NCI-H187 (cell line): ENCODE measurements around the gene CNGB1.
"Not testable (repeated sequence)": the region's sequence is repeated elsewhere in the genome, so short reads cannot be mapped to it uniquely, and the experiment has no call there.

Source experiments
- DNase-seq, 2 experiments: peaks; one replicate each; lab custom pipeline; 2025; lab: John Stamatoyannopoulos, UW

CNGB1 gene

GRCh38 chr16:57904101-57904500, 66.8 kb downstream of the CNGB1 start:
- no peak for DNase-seq

GRCh38 chr16:57903656-57904055, 67.3 kb downstream of the CNGB1 start:
- no peak for DNase-seq

- DNase-seq = no peak
These were observed 69.4 kb downstream of the CNGB1 start for GRCh38 chr16:57901480-57902069.

- DNase-seq = no peak
These were observed 70.0 kb downstream of the CNGB1 start for GRCh38 chr16:57900796-57901479.

- DNase-seq = peak in 1 of 2 experiments; percentile 1
These were observed 70.9 kb downstream of the CNGB1 start for GRCh38 chr16:57899771-57900661.

- DNase-seq = no peak
These were observed 72.0 kb downstream of the CNGB1 start for GRCh38 chr16:57898961-57899360.

- DNase-seq = no peak
These were observed 72.9 kb downstream of the CNGB1 start for GRCh38 chr16:57897996-57898395.

GRCh38 chr16:57897053-57897784, 73.7 kb downstream of the CNGB1 start:
- DNase-seq = no peak

- DNase-seq = not testable (repeated sequence)
These were observed 75.8 kb downstream of the CNGB1 start for GRCh38 chr16:57895081-57895547.

GRCh38 chr16:57894390-57895080, 76.4 kb downstream of the CNGB1 start:
- no peak for DNase-seq

GRCh38 chr16:57893559-57894389, 77.2 kb downstream of the CNGB1 start:
- DNase-seq = no peak

- no peak for DNase-seq
These were observed 77.7 kb downstream of the CNGB1 start for GRCh38 chr16:57893217-57893558.

- peak in 1 of 2 experiments; percentile 4 for DNase-seq
These were observed 78.4 kb downstream of the CNGB1 start for GRCh38 chr16:57892447-57893096.

- peak; percentile 34 to 53 for DNase-seq
These were observed 78.9 kb downstream of the CNGB1 start for GRCh38 chr16:57892041-57892440.

GRCh38 chr16:57890752-57891111, 80.2 kb downstream of the CNGB1 start:
- no peak for DNase-seq

GRCh38 chr16:57889960-57890751, 80.8 kb downstream of the CNGB1 start:
- no peak for DNase-seq

- DNase-seq = no peak
These were observed 81.4 kb downstream of the CNGB1 start for GRCh38 chr16:57889522-57889921.

- no peak for DNase-seq
These were observed 81.8 kb downstream of the CNGB1 start for GRCh38 chr16:57889111-57889510.

GRCh38 chr16:57888128-57888527, 82.8 kb downstream of the CNGB1 start:
- no peak for DNase-seq
